Measurements from ENCODE around the gene GGPS1.
A peak's percentile ranks its signal among the peaks of the same experiment; 100 is the strongest.
"Not testable (repeated sequence)": the region's sequence is repeated elsewhere in the genome, so short reads cannot be mapped to it uniquely, and the experiment has no call there.

Gene GGPS1

GRCh38 chr1:235307158-235308124, 20.9 kb upstream of the GGPS1 start:
- no peak for DNase-seq

- not testable (repeated sequence) for DNase-seq
Measured at GRCh38 chr1:235309206-235309605, 19.2 kb upstream of the GGPS1 start.

GRCh38 chr1:235313262-235313661, 15.1 kb upstream of the GGPS1 start:
- DNase-seq = no peak

GRCh38 chr1:235313931-235314678, 14.3 kb upstream of the GGPS1 start:
- no peak for DNase-seq

- DNase-seq = no peak
Measured at GRCh38 chr1:235315173-235315572, 13.2 kb upstream of the GGPS1 start.

- no peak for DNase-seq
Measured at GRCh38 chr1:235315735-235316134, 12.6 kb upstream of the GGPS1 start.

GRCh38 chr1:235317168-235317567, 11.2 kb upstream of the GGPS1 start:
- DNase-seq = no peak

GRCh38 chr1:235319255-235319654, 9.1 kb upstream of the GGPS1 start:
- DNase-seq = no peak

- no peak for DNase-seq
Measured at GRCh38 chr1:235320521-235321179, 7.7 kb upstream of the GGPS1 start.

- no peak for DNase-seq
Measured at GRCh38 chr1:235324296-235324695, 4.1 kb upstream of the GGPS1 start.

GRCh38 chr1:235325139-235325538, 3.2 kb upstream of the GGPS1 start:
- no peak for DNase-seq

GRCh38 chr1:235325854-235326253, 2.5 kb upstream of the GGPS1 start:
- no peak for DNase-seq

GRCh38 chr1:235326719-235327558, 1.4 kb upstream of the GGPS1 start:
- peak; percentile 35 to 47 for DNase-seq

GRCh38 chr1:235327559-235328270, 655 bp upstream of the GGPS1 start, which contains the start of gene ARID4B:
Gene ARID4B (minus strand): TSS chr1:235328179. CDS start chr1:235326919, 1,260 bp downstream.
- no peak for DNase-seq

- peak in 1 of 2 experiments; percentile 47 for DNase-seq
Measured at GRCh38 chr1:235329139-235329902, 951 bp downstream of the GGPS1 start.

- no peak for DNase-seq
Measured at GRCh38 chr1:235330918-235331285, 2.5 kb downstream of the GGPS1 start.

GRCh38 chr1:235331401-235331800, 3.0 kb downstream of the GGPS1 start:
- peak in 1 of 2 experiments; percentile 50 for DNase-seq

- no peak for DNase-seq
Measured at GRCh38 chr1:235336903-235337302, 8.5 kb downstream of the GGPS1 start.

- peak in 1 of 2 experiments; percentile 9 for DNase-seq
Measured at GRCh38 chr1:235339746-235340145, 11.4 kb downstream of the GGPS1 start.

- no peak for DNase-seq
Measured at GRCh38 chr1:235341334-235341733, 13.0 kb downstream of the GGPS1 start.

GRCh38 chr1:235342039-235342438, 13.7 kb downstream of the GGPS1 start:
- DNase-seq = no peak

Data from AML-193 (cell line).